ENCODE measurements around the gene ETNK2. TPM values are rescaled to one million over a fixed set of nuclear protein-coding genes. Genes with fewer than 3 reads are reported as not detected.
"Not testable (repeated sequence)": the region's sequence is repeated elsewhere in the genome, so short reads cannot be mapped to it uniquely, and the experiment has no call there.

Gene ETNK2
- total RNA-seq, 2 donors from 2014 or later = 0.50 to 0.67 TPM

- no peak for DNase-seq (ENCODE audit: low spot score)
- no peaks in the 10 kb centered on the region for H3K36me3 Mint-ChIP-seq
- H3K27ac Mint-ChIP-seq = peak overlapping the region; percentile 97
- no peaks in the 10 kb centered on the region for H3K9me3 Mint-ChIP-seq
- H3K27me3 Mint-ChIP-seq = no peaks in the 10 kb centered on the region
- ATAC-seq = peak; percentile 59 to 64
- peak overlapping the region; percentile 93 for H3K4me3 Mint-ChIP-seq
- H3K4me1 Mint-ChIP-seq (ENCODE audit: low read depth in 2 of 2) = peaks cover 37 to 46% of the 10 kb centered on the region in 2 donors
Observed at GRCh38 chr1:204102029-204102611, 49.7 kb downstream of the ETNK2 start.

GRCh38 chr1:204099754-204100153 lies 52.1 kb downstream of the ETNK2 start:
- not testable (repeated sequence) for H3K36me3 Mint-ChIP-seq; DNase-seq (ENCODE audit: low spot score); H3K9me3 Mint-ChIP-seq; H3K4me3 Mint-ChIP-seq; H3K27me3 Mint-ChIP-seq; ATAC-seq
- peak overlapping the region in 1 of 2 donors; percentile 66 for H3K27ac Mint-ChIP-seq
- H3K4me1 Mint-ChIP-seq (ENCODE audit: low read depth in 2 of 2) = peaks cover 38% of the 10 kb centered on the region in 2 donors

GRCh38 chr1:204098683-204099082 lies 53.2 kb downstream of the ETNK2 start:
- H3K36me3 Mint-ChIP-seq = no peaks in the 10 kb centered on the region
- no peak for ATAC-seq

GRCh38 chr1:204096931-204097330 lies 54.9 kb downstream of the ETNK2 start:
- H3K36me3 Mint-ChIP-seq = no peaks in the 10 kb centered on the region
- no peaks in the 10 kb centered on the region for H3K9me3 Mint-ChIP-seq
- no peak for DNase-seq (ENCODE audit: low spot score)
- H3K27me3 Mint-ChIP-seq = no peaks in the 10 kb centered on the region
- H3K4me1 Mint-ChIP-seq (ENCODE audit: low read depth in 2 of 2) = peaks cover 28% of the 10 kb centered on the region in 2 donors
- no peak overlapping the region for H3K4me3 Mint-ChIP-seq
- ATAC-seq = no peak
- no peak overlapping the region for H3K27ac Mint-ChIP-seq

More at GRCh38 chr1:204098683-204099082, 53.2 kb downstream of the ETNK2 start:
- no peaks in the 10 kb centered on the region for H3K9me3 Mint-ChIP-seq
- H3K27me3 Mint-ChIP-seq = no peaks in the 10 kb centered on the region
- H3K4me3 Mint-ChIP-seq = no peak overlapping the region
- no peak overlapping the region for H3K27ac Mint-ChIP-seq
- no peak for DNase-seq (ENCODE audit: low spot score)
- peaks cover 32 to 33% of the 10 kb centered on the region in 2 donors for H3K4me1 Mint-ChIP-seq (ENCODE audit: low read depth in 2 of 2)

GRCh38 chr1:204094856-204095634 lies 56.8 kb downstream of the ETNK2 start:
- DNase-seq (ENCODE audit: low spot score) (no peak), ATAC-seq (no peak)
- peaks cover 20 to 24% of the 10 kb centered on the region in 2 donors for H3K4me1 Mint-ChIP-seq (ENCODE audit: low read depth in 2 of 2)
- H3K27ac Mint-ChIP-seq = no peak overlapping the region
- H3K9me3 Mint-ChIP-seq = no peaks in the 10 kb centered on the region
- H3K27me3 Mint-ChIP-seq = no peaks in the 10 kb centered on the region
- H3K4me3 Mint-ChIP-seq = no peak overlapping the region
- H3K36me3 Mint-ChIP-seq = no peaks in the 10 kb centered on the region

GRCh38 chr1:204094313-204094729 lies 57.5 kb downstream of the ETNK2 start:
- DNase-seq (ENCODE audit: low spot score) (no peak), ATAC-seq (no peak)
- Mint-ChIP-seq H3K4me3 (no peak overlapping the region), H3K27ac (no peak overlapping the region), H3K36me3 (no peaks in the 10 kb centered on the region), H3K27me3 (no peaks in the 10 kb centered on the region), H3K4me1 (ENCODE audit: low read depth in 2 of 2) (peaks cover 22 to 23% of the 10 kb centered on the region in 2 donors), H3K9me3 (no peaks in the 10 kb centered on the region)

- DNase-seq (ENCODE audit: low spot score) (no peak), ATAC-seq (no peak)
- Mint-ChIP-seq H3K9me3 (no peaks in the 10 kb centered on the region), H3K4me1 (ENCODE audit: low read depth in 2 of 2) (peaks cover 27 to 28% of the 10 kb centered on the region in 2 donors), H3K27me3 (no peaks in the 10 kb centered on the region), H3K27ac (no peak overlapping the region), H3K36me3 (no peaks in the 10 kb centered on the region), H3K4me3 (no peak overlapping the region)
Observed at GRCh38 chr1:204093781-204094180, 58.1 kb downstream of the ETNK2 start.

GRCh38 chr1:204093421-204093717 lies 58.5 kb downstream of the ETNK2 start:
- Mint-ChIP-seq H3K9me3 (no peaks in the 10 kb centered on the region), H3K27me3 (no peaks in the 10 kb centered on the region), H3K4me3 (no peak overlapping the region), H3K27ac (no peak overlapping the region), H3K4me1 (ENCODE audit: low read depth in 2 of 2) (peaks cover 31 to 32% of the 10 kb centered on the region in 2 donors), H3K36me3 (no peaks in the 10 kb centered on the region)
- no peak for ATAC-seq
- DNase-seq (ENCODE audit: low spot score) = no peak

GRCh38 chr1:204092632-204093420 lies 59.0 kb downstream of the ETNK2 start:
- no peak for DNase-seq (ENCODE audit: low spot score)
- H3K36me3 Mint-ChIP-seq = no peaks in the 10 kb centered on the region
- H3K27me3 Mint-ChIP-seq = no peaks in the 10 kb centered on the region
- no peaks in the 10 kb centered on the region for H3K9me3 Mint-ChIP-seq
- H3K27ac Mint-ChIP-seq = peak overlapping the region in 1 of 2 donors; percentile 15
- peaks cover 33 to 38% of the 10 kb centered on the region in 2 donors for H3K4me1 Mint-ChIP-seq (ENCODE audit: low read depth in 2 of 2)
- H3K4me3 Mint-ChIP-seq = no peak overlapping the region
- ATAC-seq = no peak

GRCh38 chr1:204091787-204092312 lies 60.0 kb downstream of the ETNK2 start:
- Mint-ChIP-seq H3K27ac (peak overlapping the region in 1 of 2 donors; percentile 62), H3K27me3 (no peaks in the 10 kb centered on the region), H3K4me1 (ENCODE audit: low read depth in 2 of 2) (peaks cover 36 to 38% of the 10 kb centered on the region in 2 donors), H3K9me3 (no peaks in the 10 kb centered on the region), H3K4me3 (no peak overlapping the region), H3K36me3 (no peaks in the 10 kb centered on the region)
- ATAC-seq (no peak), DNase-seq (ENCODE audit: low spot score) (no peak)

- ATAC-seq (no peak), DNase-seq (ENCODE audit: low spot score) (no peak)
- Mint-ChIP-seq H3K27me3 (no peaks in the 10 kb centered on the region), H3K4me3 (no peak overlapping the region), H3K4me1 (ENCODE audit: low read depth in 2 of 2) (peaks cover 34 to 36% of the 10 kb centered on the region in 2 donors), H3K36me3 (no peaks in the 10 kb centered on the region), H3K9me3 (no peaks in the 10 kb centered on the region), H3K27ac (peak overlapping the region in 1 of 2 donors; percentile 62)
Observed at GRCh38 chr1:204091066-204091465, 60.8 kb downstream of the ETNK2 start.

- peaks cover 39 to 41% of the 10 kb centered on the region in 2 donors for H3K4me1 Mint-ChIP-seq (ENCODE audit: low read depth in 2 of 2)
- H3K36me3 Mint-ChIP-seq; H3K4me3 Mint-ChIP-seq; ATAC-seq; H3K27ac Mint-ChIP-seq; H3K9me3 Mint-ChIP-seq; DNase-seq (ENCODE audit: low spot score); H3K27me3 Mint-ChIP-seq: not testable (repeated sequence)
Observed at GRCh38 chr1:204090132-204090531, 61.7 kb downstream of the ETNK2 start.

- H3K27ac Mint-ChIP-seq = peak overlapping the region; percentile 51 to 59
- H3K4me1 Mint-ChIP-seq (ENCODE audit: low read depth in 2 of 2) = peaks cover 44 to 47% of the 10 kb centered on the region in 2 donors
- no peak for DNase-seq (ENCODE audit: low spot score)
- no peaks in the 10 kb centered on the region for H3K9me3 Mint-ChIP-seq
- H3K27me3 Mint-ChIP-seq = no peaks in the 10 kb centered on the region
- H3K4me3 Mint-ChIP-seq = no peak overlapping the region
- H3K36me3 Mint-ChIP-seq = no peaks in the 10 kb centered on the region
- ATAC-seq = no peak
Observed at GRCh38 chr1:204089044-204089751, 62.6 kb downstream of the ETNK2 start.
